Progenitor cell of endocrine pancreas (in vitro differentiated cells): ENCODE measurements around the gene C16orf96. TPM values are rescaled to one million over a fixed set of nuclear protein-coding genes. Genes with fewer than 3 reads are reported as not detected.

Source experiments
- DNase-seq: peaks from one replicate; pipeline ENCODE4 v3.0.0; 2021; ENCODE audit warnings: low spot score; ENCODE audit not compliant: unreplicated experiment
- H3K27ac Mint-ChIP-seq: 2 replicates; pipeline ENCODE4 v1.8.0; 2021; ENCODE audit warnings: mild to moderate bottlenecking, moderate library complexity, mixed read lengths
- H3K27me3 Mint-ChIP-seq: 2 replicates; pipeline ENCODE4 v1.8.0; 2021; ENCODE audit warnings: mixed read lengths
- H3K36me3 Mint-ChIP-seq: 2 replicates; pipeline ENCODE4 v1.8.0; 2022; ENCODE audit warnings: mixed read lengths; ENCODE audit not compliant: insufficient read depth
- H3K4me1 Mint-ChIP-seq: 2 replicates; pipeline ENCODE4 v1.8.0; 2021; ENCODE audit warnings: low read depth, mixed read lengths
- H3K4me3 Mint-ChIP-seq: 2 replicates; pipeline ENCODE4 v1.8.0; 2021; ENCODE audit warnings: low read depth, mild to moderate bottlenecking, moderate library complexity, mixed read lengths
- H3K9me3 Mint-ChIP-seq: 2 replicates; pipeline ENCODE4 v1.8.0; 2021; ENCODE audit warnings: low read depth, mixed read lengths
- total RNA-seq: library from RNA; stranded (reverse); gene quantifications from 2 replicates; pipeline ENCODE4 v1.2.1, GENCODE V29; 2021
- TF ChIP-seq, protein P1 (sequence below): fragments of 200-600 bp; sonication (generic); IDR thresholded peaks from one replicate; pipeline ENCODE4 v1.5.0; 2021; ENCODE audit warnings: antibody characterized with exemption, mild to moderate bottlenecking; ENCODE audit not compliant: unreplicated experiment

Gene C16orf96
- total RNA-seq, 1 donor from 2014 or later = 1.7 TPM

DNA sequence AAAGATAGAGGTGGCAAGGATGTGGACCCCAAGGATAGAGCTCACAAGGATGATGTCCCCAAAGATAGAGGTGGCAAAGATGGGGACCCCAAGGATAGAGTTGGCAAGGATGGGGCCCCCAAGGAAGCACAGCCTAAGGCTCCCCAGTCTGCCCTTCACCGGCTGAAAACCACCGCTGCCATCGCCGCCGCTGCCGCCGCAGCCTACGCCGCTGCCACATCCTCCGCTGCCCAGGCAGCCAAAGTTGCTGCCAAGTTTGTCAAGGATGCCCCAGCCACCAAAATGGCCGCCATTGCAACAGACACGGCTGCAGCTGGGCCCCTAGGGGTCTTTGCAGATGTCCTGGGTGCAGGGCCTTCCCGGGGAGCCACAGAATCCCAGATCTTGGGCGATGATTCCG is 19.9 kb downstream of the C16orf96 start:
- TF ChIP-seq, protein P1, sequence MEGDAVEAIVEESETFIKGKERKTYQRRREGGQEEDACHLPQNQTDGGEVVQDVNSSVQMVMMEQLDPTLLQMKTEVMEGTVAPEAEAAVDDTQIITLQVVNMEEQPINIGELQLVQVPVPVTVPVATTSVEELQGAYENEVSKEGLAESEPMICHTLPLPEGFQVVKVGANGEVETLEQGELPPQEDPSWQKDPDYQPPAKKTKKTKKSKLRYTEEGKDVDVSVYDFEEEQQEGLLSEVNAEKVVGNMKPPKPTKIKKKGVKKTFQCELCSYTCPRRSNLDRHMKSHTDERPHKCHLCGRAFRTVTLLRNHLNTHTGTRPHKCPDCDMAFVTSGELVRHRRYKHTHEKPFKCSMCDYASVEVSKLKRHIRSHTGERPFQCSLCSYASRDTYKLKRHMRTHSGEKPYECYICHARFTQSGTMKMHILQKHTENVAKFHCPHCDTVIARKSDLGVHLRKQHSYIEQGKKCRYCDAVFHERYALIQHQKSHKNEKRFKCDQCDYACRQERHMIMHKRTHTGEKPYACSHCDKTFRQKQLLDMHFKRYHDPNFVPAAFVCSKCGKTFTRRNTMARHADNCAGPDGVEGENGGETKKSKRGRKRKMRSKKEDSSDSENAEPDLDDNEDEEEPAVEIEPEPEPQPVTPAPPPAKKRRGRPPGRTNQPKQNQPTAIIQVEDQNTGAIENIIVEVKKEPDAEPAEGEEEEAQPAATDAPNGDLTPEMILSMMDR = no peak
- no peaks in the 10 kb centered on the region for H3K27me3 Mint-ChIP-seq
- no peaks in the 10 kb centered on the region for H3K4me1 Mint-ChIP-seq
- no peak overlapping the region for H3K27ac Mint-ChIP-seq
- DNase-seq = no peak
- H3K36me3 Mint-ChIP-seq = no peaks in the 10 kb centered on the region
- no peaks in the 10 kb centered on the region for H3K9me3 Mint-ChIP-seq
- H3K4me3 Mint-ChIP-seq = no peak overlapping the region

DNA sequence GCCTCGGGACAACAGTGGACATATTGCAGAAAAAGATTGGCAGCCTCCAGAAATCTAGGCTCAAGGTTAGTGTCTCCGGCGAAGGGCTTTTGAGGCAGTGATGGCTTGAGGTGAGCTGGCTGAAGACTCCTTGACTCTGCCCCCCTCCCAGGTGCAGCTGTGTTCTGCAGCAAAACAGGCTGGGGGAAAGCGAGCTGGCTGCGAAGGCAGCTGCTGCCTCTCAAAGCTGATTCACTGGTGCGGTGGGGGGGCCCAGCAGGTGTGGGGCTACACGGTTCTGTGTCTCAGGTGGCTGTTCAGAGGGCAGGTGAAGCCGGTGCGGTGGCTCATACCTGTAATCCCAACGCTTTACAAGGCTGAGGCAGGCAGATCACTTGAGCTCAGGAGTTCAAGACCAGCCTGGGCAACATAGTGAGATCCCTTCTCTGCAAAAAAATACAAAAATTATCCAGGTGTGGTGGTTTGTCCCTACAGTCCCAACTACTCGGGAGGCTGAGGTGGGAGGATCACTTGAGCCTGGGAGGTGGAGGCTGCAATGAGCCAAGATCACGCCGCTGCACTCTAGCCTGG is 22.9 kb downstream of the C16orf96 start:
- Mint-ChIP-seq H3K4me1 (no peaks in the 10 kb centered on the region), H3K27ac (no peak overlapping the region), H3K27me3 (no peaks in the 10 kb centered on the region), H3K9me3 (no peaks in the 10 kb centered on the region), H3K4me3 (no peak overlapping the region), H3K36me3 (no peaks in the 10 kb centered on the region)
- no peak for DNase-seq
- TF ChIP-seq, protein P1 = no peak

DNA sequence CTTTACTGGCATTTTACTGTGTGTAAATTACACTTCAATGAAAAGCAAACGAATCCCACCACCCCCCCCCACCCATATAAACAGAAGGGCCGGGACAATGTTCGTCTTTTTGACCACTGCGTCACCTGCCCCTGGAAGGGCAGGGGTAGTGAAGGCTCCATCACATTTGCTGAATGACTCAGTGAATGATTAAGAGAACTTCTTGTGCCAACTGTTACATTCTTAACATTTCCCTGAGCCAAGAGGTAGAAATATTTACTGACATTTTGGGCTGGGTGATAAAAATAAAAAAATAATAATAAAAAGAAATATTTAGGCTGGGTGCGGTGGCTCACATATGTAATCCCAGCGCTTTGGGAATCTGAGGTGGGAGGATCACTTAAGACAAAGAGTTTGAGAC is 24.1 kb downstream of the C16orf96 start:
- no peak for DNase-seq
- Mint-ChIP-seq H3K4me1 (no peaks in the 10 kb centered on the region), H3K36me3 (no peaks in the 10 kb centered on the region), H3K27ac (no peak overlapping the region), H3K27me3 (no peaks in the 10 kb centered on the region), H3K9me3 (no peaks in the 10 kb centered on the region), H3K4me3 (no peak overlapping the region)
- TF ChIP-seq, protein P1 = no peak

DNA sequence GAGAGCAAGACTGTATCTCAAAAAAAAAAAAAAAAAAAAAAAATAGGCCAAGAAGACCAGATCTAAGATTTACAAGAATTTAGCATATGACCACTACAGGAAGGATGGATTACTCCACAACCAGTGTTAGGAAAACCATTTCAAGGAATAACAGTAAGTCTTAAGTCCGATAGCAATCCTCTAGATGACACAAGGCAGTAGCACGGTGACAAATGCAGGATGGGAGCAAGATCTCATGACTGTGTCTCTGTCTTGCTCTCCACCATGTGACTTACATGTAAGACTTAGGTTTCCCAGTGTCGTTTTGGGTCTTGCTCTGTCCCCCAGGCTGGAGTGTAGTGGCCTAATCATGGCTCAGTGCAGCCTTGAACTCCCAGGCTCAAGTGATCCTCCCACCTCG is 27.8 kb downstream of the C16orf96 start:
- Mint-ChIP-seq H3K9me3 (no peaks in the 10 kb centered on the region), H3K4me1 (no peaks in the 10 kb centered on the region), H3K27ac (no peak overlapping the region), H3K4me3 (no peak overlapping the region), H3K36me3 (no peaks in the 10 kb centered on the region), H3K27me3 (peaks cover 7% of the 10 kb centered on the region)
- TF ChIP-seq, protein P1 = no peak
- no peak for DNase-seq

DNA sequence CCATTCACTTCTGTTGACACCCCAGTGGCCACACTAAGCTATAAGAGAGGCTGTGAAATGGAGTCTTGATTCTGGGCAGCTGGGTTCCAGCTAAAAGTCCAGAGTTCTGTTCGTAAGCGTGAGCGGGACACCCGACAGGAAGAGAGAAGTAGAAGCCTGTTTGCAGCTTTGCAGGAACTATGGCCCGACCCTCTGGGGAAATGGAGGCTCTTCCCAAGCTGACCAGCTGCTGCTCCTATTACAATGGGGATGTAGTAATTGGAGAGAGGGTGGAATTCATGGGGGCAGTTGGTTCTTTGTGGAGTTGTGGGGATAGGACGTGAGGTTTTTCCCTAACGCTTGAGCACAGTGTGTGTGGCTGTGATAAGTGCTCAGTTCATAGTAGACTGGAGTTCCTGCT is 30.2 kb downstream of the C16orf96 start:
- no peaks in the 10 kb centered on the region for H3K9me3 Mint-ChIP-seq
- no peak for DNase-seq
- H3K4me3 Mint-ChIP-seq = no peak overlapping the region
- no peak overlapping the region for H3K27ac Mint-ChIP-seq
- H3K36me3 Mint-ChIP-seq = no peaks in the 10 kb centered on the region
- no peaks in the 10 kb centered on the region for H3K4me1 Mint-ChIP-seq
- TF ChIP-seq, protein P1 = no peak
- peaks cover 8% of the 10 kb centered on the region for H3K27me3 Mint-ChIP-seq
